ENCODE measurements around the gene GJD3. TPM values are rescaled to one million over a fixed set of nuclear protein-coding genes. Genes with fewer than 3 reads are reported as not detected.
A peak's percentile ranks its signal among the peaks of the same experiment; 100 is the strongest.

The GJD3 gene
- total and polyA plus RNA-seq, 2 of the 4 experiments (the other 2 are of a cell fraction), result 0.10 TPM; not detected in 1

- BruUV-seq (replicated peaks), result no TSS peak
- no peak for ATAC-seq (ENCODE audit: low read depth)
- Histone ChIP-seq H3K4ac (ENCODE audit: low read depth, low read length) (peak overlapping the region; percentile 63; the same call in 1 of the 2 replicates), H3K4me3 (ENCODE audit: insufficient read depth, low read depth, low read length) (no peak overlapping the region), H3K9ac (ENCODE audit: low read depth, low read length) (peak overlapping the region; percentile 9; the same call in 1 of the 2 replicates), H3K27me3 (ENCODE audit: control insufficient read depth, insufficient read depth, low read length) (no peaks in the 10 kb centered on the region), H2AFZ (replicated peaks; ENCODE audit: low read length, poor library complexity) (no peak overlapping the region), H2BK5ac (ENCODE audit: low read depth, low read length, poor library complexity, severe bottlenecking) (no peak overlapping the region), H4K20me1 (ENCODE audit: insufficient read depth, low read length) (peaks cover 63% of the 10 kb centered on the region), H3K79me1 (ENCODE audit: low read depth in 1 of 2, low read length in 2 of 2) (peaks cover 17 to 89% of the 10 kb centered on the region in 2 experiments), H3K9me1 (ENCODE audit: insufficient read depth, low read length) (peaks cover 37% of the 10 kb centered on the region), H2BK20ac (ENCODE audit: low read depth, low read length) (no peak overlapping the region), H3K14ac (replicated peaks; ENCODE audit: low read depth, low read length) (0 out of 2 replicates have a peak overlapping the region, but pooled peaks have one; percentile 2), H2AK9ac (replicated peaks; ENCODE audit: low read depth, low read length, poor library complexity) (no peak overlapping the region), H2BK120ac (ENCODE audit: low read depth, low read length) (no peak overlapping the region), H3K4me2 (ENCODE audit: low read depth, low read length) (0 out of 2 replicates have a peak overlapping the region, but pooled peaks have one; percentile 8), H3K4me1 (ENCODE audit: control insufficient read depth, insufficient read depth, low read length) (peaks cover 59% of the 10 kb centered on the region), H2BK15ac (ENCODE audit: low read depth, low read length) (no peak overlapping the region; the same call in 2 of the 3 replicates), H4K5ac (ENCODE audit: low read depth, low read length) (no peak overlapping the region), H3K27ac (ENCODE audit: insufficient read depth, low read length) (peak overlapping the region; percentile 8; the same call in 1 of the 2 replicates), H3K56ac (ENCODE audit: extremely low read depth, insufficient read depth, low read length) (no peak overlapping the region), H4K91ac (ENCODE audit: insufficient read depth, low read depth, low read length) (peak overlapping the region; percentile 39; the same call in 1 of the 2 replicates), H2AK5ac (ENCODE audit: low read depth, low read length) (peak overlapping the region; percentile 31), H3K36me3 (ENCODE audit: control insufficient read depth, insufficient read depth, low read length) (no peaks in the 10 kb centered on the region), H3K9me3 (ENCODE audit: control insufficient read depth, insufficient read depth, low read length) (no peaks in the 10 kb centered on the region), H4K8ac (ENCODE audit: low read depth in 2 of 2, low read length in 2 of 2) (no peak overlapping the region; a peak in 1 of 4 replicates), H3K18ac (ENCODE audit: low read depth, low read length) (no peak overlapping the region), H3K23ac (ENCODE audit: low read depth, low read length) (no peak overlapping the region; the same call in 1 of the 2 replicates)
- dilution Hi-C loops (cut with HindIII; ENCODE audit: low sequenced_read_pairs, unreplicated experiment), result no loop called here
- intact Hi-C loops (cut with micrococcal nuclease), result no loop called here
- ChIA-PET POLR2A (ENCODE audit: unreplicated experiment) (no interaction called here), CTCF (interaction anchor here (1.1 to 2.1 kb wide), 2 partner anchors 17 to 18 kb away, joined by 3 to 6 read pairs; no protein-coding TSS in a partner anchor)
- no peak for DNase-seq
- in situ Hi-C loops (cut with MboI; ENCODE audit: low sequenced_read_pairs), result no loop called here
- TF ChIP-seq RCOR1 (IDR thresholded peaks at IDR 0.05; ENCODE audit: insufficient replicate concordance, low read length) (no peak), NFE2L2 (IDR thresholded peaks at IDR 0.05; ENCODE audit: low read depth, low read length) (no peak), FOS (IDR thresholded peaks at IDR 0.05; ENCODE audit: low read depth, low read length) (no peak), BHLHE40 (IDR thresholded peaks at IDR 0.05; ENCODE audit: low read depth, low read length) (no peak), SMC3 (IDR thresholded peaks at IDR 0.05; ENCODE audit: low read depth, low read length) (no peak), RFX5 (IDR thresholded peaks at IDR 0.05; ENCODE audit: low read depth, low read length) (no peak), ELK1 (IDR thresholded peaks at IDR 0.05; ENCODE audit: borderline replicate concordance, low read depth, low read length) (no peak), RAD21 (IDR thresholded peaks at IDR 0.05; ENCODE audit: low read length) (no peak), POLR2A (IDR thresholded peaks at IDR 0.05; ENCODE audit: low read depth, low read length) (no peak), MAFK (IDR thresholded peaks at IDR 0.05; ENCODE audit: low read depth, low read length) (no peak), USF2 (IDR thresholded peaks at IDR 0.05; ENCODE audit: low read depth, low read length) (no peak), MAZ (IDR thresholded peaks at IDR 0.05; ENCODE audit: borderline replicate concordance, low read depth, low read length) (no peak), MXI1 (IDR thresholded peaks at IDR 0.05; ENCODE audit: borderline replicate concordance, low read depth, low read length) (no peak), CHD1 (IDR thresholded peaks at IDR 0.05; ENCODE audit: low read depth, low read length) (no peak), CEBPB (IDR thresholded peaks at IDR 0.05; ENCODE audit: low read depth, low read length) (no peak)
- TF ChIP-seq, protein P1, sequence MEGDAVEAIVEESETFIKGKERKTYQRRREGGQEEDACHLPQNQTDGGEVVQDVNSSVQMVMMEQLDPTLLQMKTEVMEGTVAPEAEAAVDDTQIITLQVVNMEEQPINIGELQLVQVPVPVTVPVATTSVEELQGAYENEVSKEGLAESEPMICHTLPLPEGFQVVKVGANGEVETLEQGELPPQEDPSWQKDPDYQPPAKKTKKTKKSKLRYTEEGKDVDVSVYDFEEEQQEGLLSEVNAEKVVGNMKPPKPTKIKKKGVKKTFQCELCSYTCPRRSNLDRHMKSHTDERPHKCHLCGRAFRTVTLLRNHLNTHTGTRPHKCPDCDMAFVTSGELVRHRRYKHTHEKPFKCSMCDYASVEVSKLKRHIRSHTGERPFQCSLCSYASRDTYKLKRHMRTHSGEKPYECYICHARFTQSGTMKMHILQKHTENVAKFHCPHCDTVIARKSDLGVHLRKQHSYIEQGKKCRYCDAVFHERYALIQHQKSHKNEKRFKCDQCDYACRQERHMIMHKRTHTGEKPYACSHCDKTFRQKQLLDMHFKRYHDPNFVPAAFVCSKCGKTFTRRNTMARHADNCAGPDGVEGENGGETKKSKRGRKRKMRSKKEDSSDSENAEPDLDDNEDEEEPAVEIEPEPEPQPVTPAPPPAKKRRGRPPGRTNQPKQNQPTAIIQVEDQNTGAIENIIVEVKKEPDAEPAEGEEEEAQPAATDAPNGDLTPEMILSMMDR (conservative IDR thresholded peaks at IDR 0.05; ENCODE audit: low read depth, low read length), result no peak
- no CpG with 5 or more reads among the region's 4 CpGs for WGBS, 2 experiments (ENCODE audit: extremely low coverage in 2 of 2, insufficient read length in 1 of 2)
Observed at GRCh38 chr17:40321524-40321929, 43.0 kb downstream of the GJD3 start.
